Fibroblast of lung (primary cell): ENCODE measurements around the gene NBDY. TPM values are rescaled to one million over a fixed set of nuclear protein-coding genes. Genes with fewer than 3 reads are reported as not detected.

Source experiments
- DNase-seq, 2 donors: peaks; one replicate each; pipeline versions ENCODE4 v3.0.0 to v3.0.0-alpha.2; 2010; ENCODE audit warnings: low read depth in 2 of 2
- H2AFZ ChIP-seq: 2 replicates; pipeline ENCODE4 v1.5.1; 2012; ENCODE audit warnings: low read length, control low read depth, inconsistent platforms
- H3K27ac ChIP-seq: 2 replicates; pipeline ENCODE4 v1.5.1; 2011; ENCODE audit warnings: low read length, control low read depth; ENCODE audit not compliant: insufficient read depth
- H3K27me3 ChIP-seq: 2 replicates; pipeline ENCODE4 v1.5.1; 2011; ENCODE audit warnings: mild to moderate bottlenecking, low read length; ENCODE audit not compliant: control insufficient read depth, insufficient read depth
- H3K36me3 ChIP-seq: 2 replicates; pipeline ENCODE4 v1.5.1; 2011; ENCODE audit warnings: low read length; ENCODE audit not compliant: control insufficient read depth, insufficient read depth
- H3K4me1 ChIP-seq: 2 replicates; pipeline ENCODE4 v1.5.1; 2011; ENCODE audit warnings: low read length; ENCODE audit not compliant: control insufficient read depth, insufficient read depth; ENCODE audit errors: extremely low read depth
- H3K4me2 ChIP-seq: 2 replicates; pipeline ENCODE4 v1.5.1; 2011; ENCODE audit warnings: low read length, control low read depth; ENCODE audit not compliant: insufficient read depth; ENCODE audit errors: extremely low read depth
- H3K4me3 ChIP-seq, 4 experiments: fragments of 200-600 bp in 1 of 4; sonication (generic) in 1 of 4; replicated peaks in 1 of 4; 2 replicates each; pipeline ENCODE4 v1.5.1; 2011 to 2016; ENCODE audit warnings: low read length in 4 of 4, low read depth in 3 of 4, mild to moderate bottlenecking in 3 of 4, control low read depth in 2 of 4, inconsistent platforms in 1 of 4, mixed read lengths in 1 of 4; ENCODE audit not compliant: insufficient read depth in 1 of 4; ENCODE audit errors: control extremely low read depth in 1 of 4
- H3K79me2 ChIP-seq: 2 replicates; pipeline ENCODE4 v1.5.1; 2012; ENCODE audit warnings: mild to moderate bottlenecking, low read length, inconsistent platforms; ENCODE audit not compliant: control insufficient read depth, insufficient read depth
- H3K9ac ChIP-seq: 2 replicates; pipeline ENCODE4 v1.5.1; 2011; ENCODE audit warnings: mild to moderate bottlenecking, low read length, control low read depth; ENCODE audit not compliant: insufficient read depth
- H3K9me3 ChIP-seq: 2 replicates; pipeline ENCODE4 v1.5.1; 2012; ENCODE audit warnings: low read depth, low read length; ENCODE audit not compliant: control insufficient read depth, insufficient read depth
- H4K20me1 ChIP-seq: 2 replicates; pipeline ENCODE4 v1.5.1; 2011; ENCODE audit warnings: low read length; ENCODE audit not compliant: control insufficient read depth, insufficient read depth; ENCODE audit errors: extremely low read depth
- CTCF ChIP-seq, 2 donors: IDR thresholded peaks in 1 of 2; conservative IDR thresholded peaks in 1 of 2; 1 replicate in 1 of 2; 2 replicates in 1 of 2; pipeline ENCODE4 v1.5.1; 2011 to 2012; ENCODE audit warnings: low read length in 2 of 2, control low read depth in 1 of 2, inconsistent platforms in 1 of 2, low read depth in 1 of 2, mild to moderate bottlenecking in 1 of 2
- EZH2 ChIP-seq: IDR thresholded peaks from 2 replicates; pipeline ENCODE4 v1.5.1; 2012; ENCODE audit warnings: low read length, control low read depth, mild to moderate bottlenecking; ENCODE audit errors: missing control alignments
- polyA plus RNA-seq, 2 donors: library from polyadenylated mRNA; depleted of rRNA in 1 of 2; stranded (reverse) in 1 of 2; unstranded in 1 of 2; fragments of >200 nt; gene quantifications; 2 replicates each; pipeline ENCODE4 v1.2.1, GENCODE V29; 2011 to 2012; ENCODE audit warnings: missing spikeins in 1 of 2
- total RNA-seq: library from RNA; depleted of rRNA; stranded (reverse); fragments of >200 nt; gene quantifications from 2 replicates; pipeline ENCODE4 v1.2.1, GENCODE V29; 2014

Gene NBDY
- total and polyA plus RNA-seq, 2 donors (not counting 1 experiment from before 2014, with no cell fraction given): 5.8 to 39.3 TPM

GRCh38 chrX:56853436-56853835, 124.4 kb downstream of the NBDY start:
- Histone ChIP-seq H3K27me3 (no peaks in the 10 kb centered on the region), H3K4me3 (no peak overlapping the region), H3K4me1 (no peaks in the 10 kb centered on the region), H3K27ac (no peak overlapping the region), H3K9me3 (no peaks in the 10 kb centered on the region), H3K79me2 (no peaks in the 10 kb centered on the region), H3K4me2 (no peak overlapping the region), H3K9ac (no peak overlapping the region), H2AFZ (no peak overlapping the region), H3K36me3 (no peaks in the 10 kb centered on the region), H4K20me1 (no peaks in the 10 kb centered on the region)
- DNase-seq: no peak
- no peak for TF ChIP-seq CTCF (conservative IDR thresholded peaks at IDR 0.05 in 1 of 2, IDR thresholded peaks at IDR 0.05 in 1 of 2; ENCODE audit: low read depth in 1 of 2, low read length in 2 of 2)
- no peak for TF ChIP-seq EZH2

GRCh38 chrX:56857042-56857441, 128.0 kb downstream of the NBDY start:
- TF ChIP-seq CTCF (conservative IDR thresholded peaks at IDR 0.05 in 1 of 2, IDR thresholded peaks at IDR 0.05 in 1 of 2; ENCODE audit: low read depth in 1 of 2, low read length in 2 of 2): no peak
- TF ChIP-seq EZH2: no peak
- Histone ChIP-seq H3K4me3 (no peak overlapping the region), H3K27me3 (no peaks in the 10 kb centered on the region), H3K4me2 (no peak overlapping the region), H2AFZ (no peak overlapping the region), H4K20me1 (no peaks in the 10 kb centered on the region), H3K36me3 (no peaks in the 10 kb centered on the region), H3K9ac (no peak overlapping the region), H3K4me1 (no peaks in the 10 kb centered on the region), H3K27ac (no peak overlapping the region), H3K79me2 (no peaks in the 10 kb centered on the region), H3K9me3 (no peaks in the 10 kb centered on the region)
- DNase-seq: no peak

GRCh38 chrX:56860888-56861287, 131.8 kb downstream of the NBDY start:
- H3K27me3 ChIP-seq: no peaks in the 10 kb centered on the region
- no peak overlapping the region for H3K9ac ChIP-seq
- DNase-seq: no peak
- no peaks in the 10 kb centered on the region for H3K9me3 ChIP-seq
- no peaks in the 10 kb centered on the region for H3K79me2 ChIP-seq
- no peak overlapping the region for H3K4me2 ChIP-seq
- H3K27ac ChIP-seq: no peak overlapping the region
- H3K4me3 ChIP-seq: no peak overlapping the region
- TF ChIP-seq CTCF (conservative IDR thresholded peaks at IDR 0.05 in 1 of 2, IDR thresholded peaks at IDR 0.05 in 1 of 2; ENCODE audit: low read depth in 1 of 2, low read length in 2 of 2) (no peak), EZH2 (no peak)
- H2AFZ ChIP-seq: no peak overlapping the region
- H3K36me3 ChIP-seq: no peaks in the 10 kb centered on the region
- H4K20me1 ChIP-seq: no peaks in the 10 kb centered on the region
- no peaks in the 10 kb centered on the region for H3K4me1 ChIP-seq

Other genes starting within 250 kb of the NBDY start
- 5.6 and 8.1 TPM in 2 replicates for gene UBQLN2, start 165.6 kb upstream of the NBDY start, total RNA-seq
- 33.0 and 36.3 TPM in 2 replicates for gene UBQLN2, start 165.6 kb upstream of the NBDY start, polyA plus RNA-seq